ENCODE data around the gene SH3RF3.

SH3RF3 gene

GRCh38 chr2:109316091-109316490 is 187.1 kb downstream of the SH3RF3 start:
- no peak for DNase-seq

- no peak for DNase-seq
Measured at GRCh38 chr2:109317471-109318095, 188.6 kb downstream of the SH3RF3 start.

GRCh38 chr2:109318150-109318948 is 189.3 kb downstream of the SH3RF3 start:
- no peak for DNase-seq

- no peak for DNase-seq
Measured at GRCh38 chr2:109318949-109319342, 189.9 kb downstream of the SH3RF3 start.

- no peak for DNase-seq
Measured at GRCh38 chr2:109320195-109320922, 191.4 kb downstream of the SH3RF3 start.

- no peak for DNase-seq
Measured at GRCh38 chr2:109321570-109321969, 192.6 kb downstream of the SH3RF3 start.

GRCh38 chr2:109322111-109322510 is 193.1 kb downstream of the SH3RF3 start:
- no peak for DNase-seq

- DNase-seq = no peak
Measured at GRCh38 chr2:109322641-109323040, 193.6 kb downstream of the SH3RF3 start.

GRCh38 chr2:109324861-109325260 is 195.9 kb downstream of the SH3RF3 start:
- no peak for DNase-seq

GRCh38 chr2:109325570-109325969 is 196.6 kb downstream of the SH3RF3 start:
- DNase-seq = no peak

- no peak for DNase-seq
Measured at GRCh38 chr2:109326306-109326705, 197.3 kb downstream of the SH3RF3 start.

GRCh38 chr2:109330056-109330455 is 201.1 kb downstream of the SH3RF3 start:
- DNase-seq = no peak

GRCh38 chr2:109331081-109331480 is 202.1 kb downstream of the SH3RF3 start:
- DNase-seq = no peak

GRCh38 chr2:109331896-109332848 is 203.2 kb downstream of the SH3RF3 start:
- DNase-seq = peak; percentile 94 to 97 (median 96)

- no peak for DNase-seq
Measured at GRCh38 chr2:109332880-109333279, 203.9 kb downstream of the SH3RF3 start.

GRCh38 chr2:109333414-109334210 is 204.6 kb downstream of the SH3RF3 start:
- peak; percentile 33 to 73 (median 58) for DNase-seq

GRCh38 chr2:109335631-109336176 is 206.7 kb downstream of the SH3RF3 start:
- DNase-seq = no peak

- peak in 3 of 4 experiments; percentile 22 to 35 (median 30) for DNase-seq
Measured at GRCh38 chr2:109336296-109336695, 207.3 kb downstream of the SH3RF3 start.

- DNase-seq = no peak
Measured at GRCh38 chr2:109337221-109337620, 208.2 kb downstream of the SH3RF3 start.

GRCh38 chr2:109339519-109339966 is 210.5 kb downstream of the SH3RF3 start:
- DNase-seq = no peak

GRCh38 chr2:109340381-109340780 is 211.4 kb downstream of the SH3RF3 start:
- DNase-seq = no peak
